Activated CD4-positive, alpha-beta T cell treated with anti-CD3 and anti-CD28 coated beads, Interleukin-2, amount 50 U/mL, for 1 hour (primary cell): ENCODE data around the gene EHMT2.
"Not testable (repeated sequence)": the region's sequence is repeated elsewhere in the genome, so short reads cannot be mapped to it uniquely, and the experiment has no call there.

Experiments
- DNase-seq: peaks from one replicate; pipeline ENCODE4 v3.0.0-alpha.2; 2020

Gene EHMT2

GRCh38 chr6:31869343-31869742 is 28.2 kb downstream of the EHMT2 start:
- no peak for DNase-seq

- not testable (repeated sequence) for DNase-seq
Observed at GRCh38 chr6:31868658-31868971, 28.9 kb downstream of the EHMT2 start.

GRCh38 chr6:31865205-31866118 is 32.0 kb downstream of the EHMT2 start:
- DNase-seq: no peak

- DNase-seq: no peak
Observed at GRCh38 chr6:31864818-31865204, 32.7 kb downstream of the EHMT2 start.

GRCh38 chr6:31864123-31864562 is 33.4 kb downstream of the EHMT2 start:
- DNase-seq: not testable (repeated sequence)

GRCh38 chr6:31862344-31863235 is 34.9 kb downstream of the EHMT2 start, which contains the start of gene NEU1:
TSS of gene NEU1 (minus strand) at chr6:31862821. CDS start at chr6:31862776, 45 bp downstream.
- peak; percentile 98 for DNase-seq

GRCh38 chr6:31861919-31862343 is 35.6 kb downstream of the EHMT2 start:
- DNase-seq: no peak

GRCh38 chr6:31861150-31861549 is 36.3 kb downstream of the EHMT2 start:
- no peak for DNase-seq

GRCh38 chr6:31860349-31860748 is 37.1 kb downstream of the EHMT2 start:
- no peak for DNase-seq

- DNase-seq: no peak
Observed at GRCh38 chr6:31859923-31860322, 37.6 kb downstream of the EHMT2 start.

- DNase-seq: no peak
Observed at GRCh38 chr6:31858707-31859106, 38.8 kb downstream of the EHMT2 start.

GRCh38 chr6:31857774-31858173 is 39.7 kb downstream of the EHMT2 start:
- DNase-seq: not testable (repeated sequence)

GRCh38 chr6:31851980-31852718 is 45.3 kb downstream of the EHMT2 start:
- not testable (repeated sequence) for DNase-seq

GRCh38 chr6:31851485-31851832 is 46.0 kb downstream of the EHMT2 start:
- DNase-seq: no peak

- no peak for DNase-seq
Observed at GRCh38 chr6:31850765-31851484, 46.6 kb downstream of the EHMT2 start.

GRCh38 chr6:31847276-31847978 is 50.1 kb downstream of the EHMT2 start:
- no peak for DNase-seq

GRCh38 chr6:31844507-31844906 is 53.0 kb downstream of the EHMT2 start:
- no peak for DNase-seq

GRCh38 chr6:31842053-31842452 is 55.4 kb downstream of the EHMT2 start:
- no peak for DNase-seq

- DNase-seq: not testable (repeated sequence)
Observed at GRCh38 chr6:31839779-31840126, 57.7 kb downstream of the EHMT2 start.

GRCh38 chr6:31838968-31839367 is 58.5 kb downstream of the EHMT2 start:
- DNase-seq: no peak

GRCh38 chr6:31838114-31838553 is 59.4 kb downstream of the EHMT2 start:
- DNase-seq: not testable (repeated sequence)
